HUES64 (cell line): ENCODE measurements around the gene HGD.

Source experiments
- H3K27ac ChIP-seq: 2 replicates; pipeline ENCODE4 v1.7.0; 2013; ENCODE audit warnings: low read depth, low read length, inconsistent platforms
- H3K27me3 ChIP-seq: 2 replicates; pipeline ENCODE4 v1.6.1; 2013; ENCODE audit warnings: mild to moderate bottlenecking, low read length; ENCODE audit not compliant: insufficient read depth
- H3K36me3 ChIP-seq: 2 replicates; pipeline ENCODE4 v1.6.1; 2013; ENCODE audit warnings: mild to moderate bottlenecking, low read length; ENCODE audit not compliant: insufficient read depth
- H3K4me1 ChIP-seq: 2 replicates; pipeline ENCODE4 v1.6.1; 2013; ENCODE audit warnings: mild to moderate bottlenecking, low read length, moderate library complexity; ENCODE audit not compliant: insufficient read depth
- H3K4me3 ChIP-seq: 2 replicates; pipeline ENCODE4 v1.5.1; 2013; ENCODE audit warnings: mild to moderate bottlenecking, low read length, moderate library complexity
- H3K9ac ChIP-seq: 2 replicates; pipeline ENCODE4 v1.6.1; 2013; ENCODE audit warnings: mild to moderate bottlenecking, low read depth, low read length
- H3K9me3 ChIP-seq: 2 replicates; pipeline ENCODE4 v1.6.1; 2013; ENCODE audit warnings: low read depth, low read length; ENCODE audit not compliant: insufficient read depth
- WGBS: fragments of 150-250, 120-280 bp; methylation state at CpG from one replicate; pipeline ENCODE4 v1.1.7; 2013; ENCODE audit warnings: missing lambda C conversion rate; 5-methylcytosine and 5-hydroxymethylcytosine counted together

The HGD gene

DNA sequence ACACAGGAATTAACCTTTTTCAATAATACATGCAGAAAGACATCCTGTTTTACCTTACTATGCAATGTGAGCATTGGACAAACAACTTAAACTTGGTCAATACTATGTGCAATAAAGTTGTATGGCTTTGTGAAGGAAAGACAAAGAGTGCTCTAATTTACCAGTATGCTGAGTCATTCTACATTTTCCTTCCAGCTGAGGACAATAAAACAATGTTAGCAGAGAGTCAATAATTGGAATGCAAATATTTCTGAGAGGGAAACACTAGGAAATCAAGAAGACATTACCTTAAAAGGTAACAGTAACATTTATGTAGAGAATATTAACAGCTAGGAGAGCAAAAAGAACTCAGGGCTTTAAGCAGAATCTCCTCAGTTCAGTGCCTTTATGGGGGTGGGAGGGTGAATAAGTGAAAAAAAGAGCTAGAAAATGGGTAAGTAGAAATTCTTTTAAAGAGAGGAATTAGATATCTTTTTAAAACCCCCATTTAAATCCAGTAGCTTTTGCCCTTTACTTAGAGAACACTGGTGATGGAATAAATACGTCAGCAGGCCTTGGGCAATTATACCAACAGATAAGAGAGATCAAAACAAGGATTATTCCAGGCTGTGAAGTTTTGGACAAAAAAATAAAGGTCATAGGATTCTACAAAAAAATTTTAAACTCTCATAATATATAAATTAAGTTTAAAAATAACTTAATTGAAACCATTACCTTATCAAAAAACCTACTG is 11.6 kb upstream of the HGD start:
- 100% methylated on average over 1 of the region's 1 CpG for WGBS
- Histone ChIP-seq H3K9me3 (no peaks in the 10 kb centered on the region), H3K27ac (peak overlapping the region; percentile 63), H3K27me3 (no peaks in the 10 kb centered on the region), H3K36me3 (peaks cover 6% of the 10 kb centered on the region; the same call in 1 of the 2 replicates), H3K4me1 (peaks cover 37% of the 10 kb centered on the region), H3K9ac (peak overlapping the region; percentile 49), H3K4me3 (no peak overlapping the region)

DNA sequence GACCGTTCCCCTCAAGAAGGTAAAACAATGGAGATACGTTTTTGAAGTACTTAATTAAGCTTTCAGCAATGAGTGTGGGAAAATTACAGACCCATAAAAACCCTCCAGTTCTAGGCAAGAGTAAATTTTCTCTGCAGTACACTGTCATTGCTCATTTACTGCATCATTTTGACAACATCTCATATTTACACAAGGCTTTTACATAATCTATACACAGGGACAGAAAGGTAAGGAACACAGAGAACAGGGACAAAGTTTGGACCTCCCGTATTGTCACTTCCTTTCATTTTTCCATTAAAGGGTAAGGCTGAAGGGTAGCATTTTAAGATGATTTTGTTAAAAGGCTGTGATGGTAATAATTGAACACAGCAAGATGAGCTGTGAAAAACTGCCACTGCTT is 7.4 kb upstream of the HGD start:
- Histone ChIP-seq H3K27me3 (no peaks in the 10 kb centered on the region), H3K9ac (no peak overlapping the region), H3K36me3 (0 out of 2 replicates have a peak, but pooled peaks cover 6% of the 10 kb centered on the region), H3K9me3 (no peaks in the 10 kb centered on the region), H3K27ac (no peak overlapping the region), H3K4me1 (peaks cover 21% of the 10 kb centered on the region), H3K4me3 (no peak overlapping the region)
- WGBS: 89% methylated on average over 3 of the region's 3 CpGs

DNA sequence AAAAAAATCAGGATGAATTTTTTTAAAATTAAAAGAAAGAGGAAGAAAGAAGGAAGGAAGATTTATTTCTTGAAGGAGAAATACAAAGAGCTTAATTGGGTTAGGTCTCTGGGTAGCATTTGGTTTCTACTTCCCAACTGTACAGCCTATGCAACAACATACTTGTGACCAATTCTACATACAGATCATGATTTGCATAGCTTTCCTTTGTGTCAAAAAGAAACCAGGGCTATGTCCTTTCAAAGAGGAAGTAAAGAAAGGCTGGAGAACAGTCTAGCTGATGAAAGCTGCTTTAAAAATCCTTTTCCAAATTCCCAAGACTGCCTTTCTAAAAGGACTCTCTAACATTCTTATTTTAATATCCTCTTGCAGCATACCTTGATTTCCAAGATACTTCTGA is 6.1 kb upstream of the HGD start:
- H3K4me3 ChIP-seq: no peak overlapping the region
- H3K4me1 ChIP-seq: peaks cover 9% of the 10 kb centered on the region
- no peaks in the 10 kb centered on the region for H3K27me3 ChIP-seq
- no peak overlapping the region for H3K9ac ChIP-seq
- H3K9me3 ChIP-seq: no peaks in the 10 kb centered on the region
- 0 out of 2 replicates have a peak, but pooled peaks cover 6% of the 10 kb centered on the region for H3K36me3 ChIP-seq
- no peak overlapping the region for H3K27ac ChIP-seq

DNA sequence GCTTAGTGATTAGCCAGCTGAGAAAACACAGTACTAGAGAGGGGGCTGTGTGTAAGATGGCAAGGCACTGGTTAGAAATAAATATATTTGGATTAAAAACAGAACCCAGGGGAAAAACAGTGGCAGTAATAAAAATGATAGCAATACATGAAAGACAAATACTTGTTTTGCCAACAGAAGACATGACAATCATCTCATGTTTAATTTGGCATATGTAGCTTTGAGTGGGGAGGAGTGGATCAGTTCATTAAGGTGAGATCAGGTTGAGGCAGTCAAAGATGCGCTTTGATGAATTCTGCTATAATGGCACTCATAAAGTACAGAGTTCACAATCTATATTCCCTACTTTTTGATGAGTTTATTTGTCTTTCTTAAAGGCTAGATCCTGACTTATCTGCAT is 3.4 kb upstream of the HGD start:
- H3K27ac ChIP-seq: no peak overlapping the region
- peaks cover 21% of the 10 kb centered on the region for H3K4me1 ChIP-seq
- no CpG with 5 or more reads among the region's 1 CpG for WGBS
- H3K9ac ChIP-seq: no peak overlapping the region
- no peaks in the 10 kb centered on the region for H3K9me3 ChIP-seq
- H3K27me3 ChIP-seq: no peaks in the 10 kb centered on the region
- 0 out of 2 replicates have a peak, but pooled peaks cover 6% of the 10 kb centered on the region for H3K36me3 ChIP-seq
- no peak overlapping the region for H3K4me3 ChIP-seq

DNA sequence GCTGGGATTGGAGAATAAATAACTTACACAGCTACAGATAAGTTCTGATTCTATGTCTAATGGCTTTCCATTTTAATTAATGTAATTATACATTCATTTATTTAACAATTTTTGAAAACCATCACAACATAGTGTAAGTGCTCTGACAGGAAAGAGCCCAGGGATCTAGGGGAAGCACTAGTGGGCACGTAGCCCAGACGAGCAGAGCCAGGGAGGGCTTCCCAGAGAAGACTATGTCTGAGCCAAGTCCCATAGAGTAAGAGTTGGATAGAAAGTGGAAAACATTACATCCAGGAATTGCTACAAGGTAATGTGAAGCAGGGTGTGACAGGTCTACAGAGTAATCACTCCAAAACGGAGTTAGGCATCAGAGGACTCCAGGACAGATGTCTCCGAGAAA is 2.9 kb upstream of the HGD start:
- Histone ChIP-seq H3K9me3 (no peaks in the 10 kb centered on the region), H3K27ac (no peak overlapping the region), H3K36me3 (0 out of 2 replicates have a peak, but pooled peaks cover 6% of the 10 kb centered on the region), H3K9ac (no peak overlapping the region), H3K4me3 (no peak overlapping the region), H3K4me1 (peaks cover 26% of the 10 kb centered on the region), H3K27me3 (no peaks in the 10 kb centered on the region)
- 80% methylated on average over 4 of the region's 4 CpGs for WGBS

DNA sequence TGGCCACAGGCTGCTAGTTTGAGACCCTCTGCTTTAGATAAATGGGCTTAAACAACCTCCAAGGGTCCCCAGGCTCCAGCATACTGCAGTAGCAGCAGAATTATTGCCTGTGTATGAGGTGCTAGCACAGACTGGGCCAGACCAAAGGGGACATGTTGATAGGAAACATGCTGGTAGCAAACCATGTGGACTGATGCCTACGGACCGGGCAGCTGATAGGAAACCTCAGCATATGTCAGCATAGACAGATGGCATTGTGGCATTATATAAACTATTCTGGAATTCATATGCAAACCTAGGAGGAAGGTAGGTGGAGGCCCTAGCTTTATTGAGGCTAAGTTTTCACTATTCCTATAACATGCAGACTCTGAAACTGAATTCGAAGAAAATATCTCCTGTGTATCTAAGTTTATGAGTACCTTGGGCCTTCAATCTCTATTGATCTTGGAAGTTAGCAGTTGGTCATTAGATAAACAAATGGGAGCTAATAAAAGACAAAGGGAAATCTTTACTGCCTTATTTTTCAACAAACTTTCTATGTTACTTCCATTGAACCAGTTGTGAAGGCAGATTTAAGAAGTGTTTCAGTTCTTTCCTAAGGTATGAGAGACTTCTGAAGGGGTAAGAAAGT is 1.7 kb upstream of the HGD start:
- Histone ChIP-seq H3K9ac (no peak overlapping the region), H3K4me1 (peaks cover 22% of the 10 kb centered on the region), H3K36me3 (no peaks in the 10 kb centered on the region), H3K9me3 (peaks cover 8% of the 10 kb centered on the region), H3K27me3 (no peaks in the 10 kb centered on the region), H3K4me3 (no peak overlapping the region), H3K27ac (no peak overlapping the region)
- 94% methylated on average over 3 of the region's 3 CpGs for WGBS

DNA sequence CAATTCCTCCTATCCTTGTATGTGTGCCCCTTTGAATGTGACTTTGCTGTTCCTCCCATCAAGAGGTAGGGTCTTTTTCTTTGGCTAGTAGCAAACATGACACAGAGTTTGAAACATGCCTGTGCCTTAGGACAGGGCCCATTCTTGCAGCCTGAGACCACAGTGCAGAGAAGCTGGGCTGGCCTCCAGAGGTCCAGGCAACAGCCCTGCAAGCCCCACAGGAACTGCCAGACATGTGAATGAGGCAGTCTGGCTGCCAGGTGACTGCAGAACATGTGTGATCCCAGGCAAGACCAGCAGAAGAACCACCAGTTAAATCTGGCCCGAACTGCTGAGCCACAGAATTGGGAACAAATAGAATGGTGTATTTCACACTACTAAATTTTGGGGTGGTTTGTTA is 1.2 kb upstream of the HGD start:
- no peaks in the 10 kb centered on the region for H3K27me3 ChIP-seq
- no peak overlapping the region for H3K27ac ChIP-seq
- peaks cover 27% of the 10 kb centered on the region for H3K4me1 ChIP-seq
- no peaks in the 10 kb centered on the region for H3K36me3 ChIP-seq
- 88% methylated on average over 1 of the region's 1 CpG for WGBS
- peaks cover 8% of the 10 kb centered on the region for H3K9me3 ChIP-seq
- no peak overlapping the region for H3K4me3 ChIP-seq
- no peak overlapping the region for H3K9ac ChIP-seq

DNA sequence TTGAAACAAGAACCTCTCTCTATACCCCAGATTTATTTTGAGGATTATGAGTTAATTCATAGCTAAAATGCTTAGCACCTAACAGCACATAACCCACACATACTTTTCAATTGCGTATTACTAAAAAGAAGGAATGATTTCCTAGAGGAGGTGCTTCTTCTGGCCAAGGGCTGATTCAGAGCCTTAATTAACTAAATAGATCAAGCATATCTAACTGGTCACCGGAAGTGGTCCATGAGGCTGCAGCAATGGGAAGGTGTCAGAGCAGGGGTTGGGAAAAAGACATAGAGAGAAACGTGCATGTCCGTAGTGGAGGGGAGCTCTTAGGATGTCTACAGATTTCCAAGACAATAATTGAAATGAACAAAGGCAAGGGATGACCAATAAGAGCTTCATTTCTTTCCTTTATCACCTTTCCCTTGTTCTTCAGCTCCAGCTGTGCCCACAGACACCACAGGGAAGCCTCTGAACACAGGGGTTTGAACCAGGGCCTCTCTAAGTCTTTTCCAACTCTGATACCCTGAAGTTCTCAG is 467 bp downstream of the HGD start:
- peaks cover 34% of the 10 kb centered on the region for H3K4me1 ChIP-seq
- WGBS: 86% methylated on average over 4 of the region's 4 CpGs
- no peak overlapping the region for H3K4me3 ChIP-seq
- no peak overlapping the region for H3K9ac ChIP-seq
- no peak overlapping the region for H3K27ac ChIP-seq
- no peaks in the 10 kb centered on the region for H3K27me3 ChIP-seq
- H3K36me3 ChIP-seq: no peaks in the 10 kb centered on the region
- peaks cover 13% of the 10 kb centered on the region for H3K9me3 ChIP-seq

DNA sequence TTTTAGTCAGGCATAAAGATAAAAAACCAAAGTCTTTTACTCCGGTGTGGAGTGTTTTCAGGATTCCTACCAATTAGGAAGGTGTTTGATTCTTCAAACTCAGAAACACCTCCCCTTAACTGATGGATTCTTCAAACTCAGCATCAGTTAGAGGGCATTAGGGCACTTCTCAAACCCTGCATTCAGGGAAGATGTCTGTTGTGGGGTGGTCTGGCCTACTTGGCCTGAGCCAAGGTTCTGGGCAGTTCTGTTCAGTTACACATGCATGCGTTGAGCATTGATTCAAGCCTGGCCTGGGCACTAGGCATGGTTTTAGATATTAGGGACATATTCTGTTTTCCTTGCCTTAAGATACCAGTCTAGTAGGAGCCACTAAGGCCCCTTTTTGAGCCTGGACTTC is 1.0 kb downstream of the HGD start:
- Histone ChIP-seq H3K27ac (peak overlapping the region; percentile 67; the same call in 1 of the 2 replicates), H3K4me3 (no peak overlapping the region), H3K27me3 (no peaks in the 10 kb centered on the region), H3K9me3 (peaks cover 13% of the 10 kb centered on the region), H3K36me3 (no peaks in the 10 kb centered on the region), H3K4me1 (peaks cover 36% of the 10 kb centered on the region), H3K9ac (no peak overlapping the region)
- WGBS: 100% methylated on average over 2 of the region's 2 CpGs

DNA sequence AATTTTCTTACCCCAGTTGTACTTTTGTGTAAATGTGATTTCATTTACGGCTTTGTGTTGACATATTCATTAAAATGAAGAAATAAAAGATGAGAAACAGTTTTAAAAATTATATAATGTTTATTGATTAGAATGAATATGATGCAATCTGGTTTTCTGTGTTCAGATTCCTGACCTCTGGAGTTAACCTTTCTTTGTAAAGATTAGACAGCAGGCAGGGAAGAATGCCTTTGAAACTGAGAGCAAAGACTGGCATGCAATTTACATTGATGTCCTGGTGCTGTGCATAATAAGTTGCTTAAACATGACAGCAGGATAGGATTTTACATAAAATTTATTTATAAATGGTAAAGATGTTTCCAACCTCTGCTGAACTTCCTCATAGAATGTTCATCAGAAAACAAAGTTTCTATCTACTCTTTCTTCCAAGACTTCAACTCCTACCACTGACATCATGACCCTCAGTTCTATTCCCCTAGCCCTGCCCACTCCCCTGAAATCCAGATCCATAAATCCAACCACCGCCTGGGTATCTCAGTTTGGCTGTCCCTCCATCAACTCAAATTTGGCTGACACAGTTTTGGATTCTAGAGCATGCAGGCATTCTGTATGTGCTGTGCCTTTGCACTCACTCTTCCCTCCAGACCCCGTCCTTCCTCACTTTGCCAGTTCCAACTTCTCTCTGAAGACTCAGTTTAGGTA is 1.7 kb downstream of the HGD start:
- no peak overlapping the region for H3K4me3 ChIP-seq
- H3K27ac ChIP-seq: peak overlapping the region; percentile 67; the same call in 1 of the 2 replicates
- WGBS: 92% methylated on average over 3 of the region's 3 CpGs
- no peaks in the 10 kb centered on the region for H3K27me3 ChIP-seq
- no peak overlapping the region for H3K9ac ChIP-seq
- H3K9me3 ChIP-seq: peaks cover 13% of the 10 kb centered on the region
- no peaks in the 10 kb centered on the region for H3K36me3 ChIP-seq
- H3K4me1 ChIP-seq: peaks cover 36% of the 10 kb centered on the region

DNA sequence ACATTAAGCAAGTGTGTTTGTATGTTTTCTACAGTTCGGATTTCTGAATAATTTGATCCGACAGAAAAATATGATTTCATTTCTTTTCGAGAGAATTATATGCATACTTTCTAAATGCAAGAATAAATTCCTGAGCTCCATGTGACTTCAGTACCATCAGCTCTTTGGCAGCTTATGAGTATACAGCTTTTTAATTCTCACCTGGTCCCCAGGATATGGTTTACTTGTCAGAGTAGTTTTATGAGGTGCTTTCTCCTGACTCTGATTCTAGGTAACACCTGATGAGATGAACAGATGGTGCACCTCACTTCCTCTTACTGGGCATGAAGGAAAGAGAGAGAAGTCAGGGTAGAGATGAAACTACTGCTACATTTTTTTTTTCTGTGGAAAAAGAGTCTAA is 3.1 kb downstream of the HGD start:
- H3K36me3 ChIP-seq: no peaks in the 10 kb centered on the region
- 96% methylated on average over 3 of the region's 3 CpGs for WGBS
- H3K4me3 ChIP-seq: no peak overlapping the region
- H3K27ac ChIP-seq: peak overlapping the region; percentile 60
- H3K9ac ChIP-seq: peak overlapping the region; percentile 37; the same call in 1 of the 2 replicates
- H3K9me3 ChIP-seq: peaks cover 13% of the 10 kb centered on the region
- H3K4me1 ChIP-seq: peaks cover 36% of the 10 kb centered on the region
- no peaks in the 10 kb centered on the region for H3K27me3 ChIP-seq
